Body of pancreas (tissue), 4 donors: ENCODE measurements around the gene TRAPPC2L. TPM values are rescaled to one million over a fixed set of nuclear protein-coding genes. Genes with fewer than 3 reads are reported as not detected.
A peak's percentile ranks its signal among the peaks of the same experiment; 100 is the strongest.

Experiments used
- ATAC-seq: fragments of 150-250 bp; one replicate; pipeline ENCODE4 v1.9.1; 2016
- DNase-seq, 4 donors: peaks; one replicate each; pipeline ENCODE4 v3.0.0-alpha.2; 2019
- H3K27ac ChIP-seq, 4 donors: fragments of 200-600 bp; sonication (generic); 1 replicate in 3 of 4; 2 replicates in 1 of 4; pipeline versions ENCODE4 v1.5.1 to v1.6.1; 2016 to 2019; ENCODE audit warnings: mild to moderate bottlenecking in 1 of 4, mixed read lengths in 1 of 4, moderate library complexity in 1 of 4
- H3K27me3 ChIP-seq, 2 donors: fragments of 200-600 bp; sonication (generic); one replicate each; pipeline ENCODE4 v1.6.0; 2016; ENCODE audit warnings: mild to moderate bottlenecking in 1 of 2
- H3K36me3 ChIP-seq, 2 donors: fragments of 200-600 bp; sonication (generic); replicated peaks in 1 of 2; 2 replicates each; pipeline ENCODE4 v1.5.1; 2016; ENCODE audit warnings: low read depth in 2 of 2; ENCODE audit not compliant: insufficient read depth in 1 of 2
- H3K4me1 ChIP-seq: fragments of 200-600 bp; sonication (generic); one replicate; pipeline ENCODE4 v1.6.0; 2016
- H3K4me3 ChIP-seq, 2 donors: fragments of 200-600 bp; sonication (generic); 1 replicate in 1 of 2; 2 replicates in 1 of 2; pipeline ENCODE4 v1.5.1; 2016 to 2019
- H3K9me3 ChIP-seq, 3 donors: fragments of 200-600 bp; sonication (generic); 1 replicate in 2 of 3; 2 replicates in 1 of 3; pipeline ENCODE4 v1.5.1; 2016
- POLR2A ChIP-seq, 3 donors: fragments of 450-650 bp; IDR thresholded peaks; one replicate each; pipeline ENCODE4 v1.6.1; 2016; ENCODE audit warnings: antibody characterized with exemption in 3 of 3, mild to moderate bottlenecking in 2 of 3
- WGBS, 2 donors: methylation state at CpG; one replicate each; pipeline ENCODE4 v1.1.5; 2017; 5-methylcytosine and 5-hydroxymethylcytosine counted together
- intact Hi-C: fragments of 100-400 bp; cut with DNase I; formaldehyde crosslinking; loops from one replicate; pipeline ENCODE4 v1.15.1; 2023
- total RNA-seq, 2 donors: library from RNA; depleted of rRNA; stranded (reverse); fragments of >200 nt; gene quantifications; one replicate each; pipeline ENCODE4 v1.1.0, GENCODE V29; 2016
- TF ChIP-seq, protein P1 (sequence below), 7 experiments: fragments of 450-650 bp in 4 of 7; fragments of 200-600 bp in 3 of 7; sonication (generic) in 3 of 7; IDR thresholded peaks; one replicate each; pipeline ENCODE4 v1.5.1; 2016 to 2019; ENCODE audit warnings: antibody characterized with exemption in 7 of 7

The TRAPPC2L gene
- total RNA-seq, 2 donors from 2014 or later: 7.6 to 35.5 TPM

DNA sequence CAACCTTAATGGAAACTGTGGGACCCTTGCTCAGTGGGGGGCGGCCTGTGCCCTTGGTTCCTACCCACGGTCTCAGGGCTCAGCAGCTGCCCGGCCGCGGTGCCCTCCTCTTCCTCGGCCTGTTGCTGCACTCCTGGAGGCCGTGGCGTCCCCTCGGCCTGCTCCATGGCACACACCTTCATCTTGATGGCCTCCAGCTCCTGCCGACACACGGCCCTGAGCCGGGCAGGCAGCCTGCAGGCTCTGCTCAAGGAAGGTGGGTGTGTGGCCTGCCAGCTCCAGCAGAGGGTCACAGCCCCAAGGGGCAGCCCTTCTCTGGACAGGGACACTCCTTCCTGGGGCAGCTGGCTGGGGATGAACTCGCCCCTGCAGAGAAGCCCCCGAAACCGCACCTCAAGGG is 8.8 kb downstream of the TRAPPC2L start:
- peaks cover under 1% of the 10 kb centered on the region for H3K4me1 ChIP-seq
- intact Hi-C loops: no loop called here
- no peaks in the 10 kb centered on the region for H3K9me3 ChIP-seq
- DNase-seq (no peak), ATAC-seq (no peak)
- H3K36me3 ChIP-seq: no peaks in the 10 kb centered on the region
- WGBS, 2 donors: 72 to 80% methylated on average over 1 to 4 of the region's 15 CpGs
- H3K27ac ChIP-seq: no peak overlapping the region
- H3K4me3 ChIP-seq: no peak overlapping the region
- no peaks in the 10 kb centered on the region for H3K27me3 ChIP-seq
- TF ChIP-seq, protein P1, sequence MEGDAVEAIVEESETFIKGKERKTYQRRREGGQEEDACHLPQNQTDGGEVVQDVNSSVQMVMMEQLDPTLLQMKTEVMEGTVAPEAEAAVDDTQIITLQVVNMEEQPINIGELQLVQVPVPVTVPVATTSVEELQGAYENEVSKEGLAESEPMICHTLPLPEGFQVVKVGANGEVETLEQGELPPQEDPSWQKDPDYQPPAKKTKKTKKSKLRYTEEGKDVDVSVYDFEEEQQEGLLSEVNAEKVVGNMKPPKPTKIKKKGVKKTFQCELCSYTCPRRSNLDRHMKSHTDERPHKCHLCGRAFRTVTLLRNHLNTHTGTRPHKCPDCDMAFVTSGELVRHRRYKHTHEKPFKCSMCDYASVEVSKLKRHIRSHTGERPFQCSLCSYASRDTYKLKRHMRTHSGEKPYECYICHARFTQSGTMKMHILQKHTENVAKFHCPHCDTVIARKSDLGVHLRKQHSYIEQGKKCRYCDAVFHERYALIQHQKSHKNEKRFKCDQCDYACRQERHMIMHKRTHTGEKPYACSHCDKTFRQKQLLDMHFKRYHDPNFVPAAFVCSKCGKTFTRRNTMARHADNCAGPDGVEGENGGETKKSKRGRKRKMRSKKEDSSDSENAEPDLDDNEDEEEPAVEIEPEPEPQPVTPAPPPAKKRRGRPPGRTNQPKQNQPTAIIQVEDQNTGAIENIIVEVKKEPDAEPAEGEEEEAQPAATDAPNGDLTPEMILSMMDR (IDR thresholded peaks at IDR 0.05): no peak
- TF ChIP-seq POLR2A (IDR thresholded peaks at IDR 0.05): no peak

DNA sequence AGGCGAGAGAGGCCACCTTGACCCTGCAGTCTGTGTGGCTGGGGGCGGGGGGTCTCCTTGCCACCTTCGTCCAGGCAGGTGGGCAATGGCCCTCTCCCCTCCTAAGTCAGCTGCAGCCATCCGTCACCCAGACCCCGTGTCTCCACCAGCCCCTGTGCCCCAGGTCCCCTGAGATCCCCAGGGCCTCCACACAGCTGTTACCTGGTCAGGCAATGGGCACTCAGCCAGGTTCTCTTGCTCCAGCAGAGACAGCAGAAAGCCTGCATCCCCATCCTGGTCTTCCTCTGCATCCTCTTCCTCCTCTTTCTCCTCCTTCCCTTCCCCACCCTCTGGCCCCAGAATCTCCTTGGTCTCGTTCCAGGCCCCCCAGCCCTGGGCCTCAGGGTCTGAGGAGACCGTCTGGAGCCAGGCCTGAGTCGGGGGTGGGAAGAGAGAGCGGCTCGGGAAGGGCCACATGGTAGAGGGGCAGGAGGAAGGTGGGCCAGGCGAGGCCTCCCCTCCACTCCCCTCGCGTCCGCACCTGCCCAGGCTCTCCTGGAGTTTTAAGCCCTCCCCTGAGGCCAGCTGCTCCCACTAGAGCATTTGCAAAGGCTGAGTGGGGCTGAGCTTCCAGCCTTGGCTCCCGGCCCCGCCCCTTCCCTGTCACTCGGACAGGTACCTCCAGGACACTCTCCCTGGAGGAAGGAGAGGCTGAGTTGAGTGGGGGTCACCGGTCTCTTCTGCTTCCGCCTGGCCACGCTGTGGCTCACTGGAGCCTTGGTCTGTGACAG is 9.4 kb downstream of the TRAPPC2L start, which contains the start of gene PABPN1L:
TSS of gene PABPN1L (minus strand) at position 510 of the 770 bp plus-strand sequence. CDS start at position 456, 54 bp downstream.
- TF ChIP-seq, protein P1 (IDR thresholded peaks at IDR 0.05): no peak
- TF ChIP-seq POLR2A (IDR thresholded peaks at IDR 0.05): no peak
- H3K36me3 ChIP-seq: no peaks in the 10 kb centered on the region

DNA sequence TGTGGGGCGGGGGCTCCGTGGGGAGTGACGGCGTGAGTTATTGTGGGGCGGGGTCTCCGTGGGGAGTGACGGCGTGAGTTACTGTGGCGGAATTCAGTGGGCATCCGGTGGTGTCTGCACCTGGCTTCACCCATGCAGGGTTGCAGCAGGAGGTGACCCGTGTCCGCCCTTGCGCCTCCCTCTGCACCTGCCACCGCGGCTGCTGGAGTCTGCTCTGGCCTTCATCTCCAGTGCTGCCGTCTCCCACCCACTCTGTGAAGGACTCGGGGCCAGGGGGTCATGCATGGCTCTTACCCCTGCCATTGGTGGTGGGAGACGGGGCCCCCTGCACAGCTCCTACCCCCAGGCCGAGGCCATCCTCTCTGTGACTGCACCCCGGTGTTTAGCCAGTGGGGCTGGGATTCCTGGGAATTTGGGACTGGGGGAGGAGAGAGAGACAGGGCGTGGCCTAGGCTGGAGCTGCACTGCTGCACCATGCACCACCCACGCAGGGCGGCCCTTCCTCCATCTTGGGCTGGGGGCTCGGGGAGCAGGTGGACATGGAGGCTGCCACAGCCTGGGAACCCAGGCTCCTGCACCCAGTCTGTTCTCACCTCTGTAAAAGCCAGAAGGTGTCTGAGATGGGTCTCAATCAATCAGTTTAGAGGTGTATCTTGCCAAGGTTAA is 10.8 kb downstream of the TRAPPC2L start:
- Histone ChIP-seq H3K27me3 (no peaks in the 10 kb centered on the region), H3K4me3 (no peak overlapping the region), H3K27ac (no peak overlapping the region), H3K4me1 (peaks cover 5% of the 10 kb centered on the region), H3K36me3 (no peaks in the 10 kb centered on the region), H3K9me3 (no peaks in the 10 kb centered on the region)
- WGBS, 2 donors: 70 to 80% methylated on average over 3 to 23 of the region's 24 CpGs
- DNase-seq (no peak), ATAC-seq (no peak)
- TF ChIP-seq, protein P1 (IDR thresholded peaks at IDR 0.05): no peak
- no peak for TF ChIP-seq POLR2A (IDR thresholded peaks at IDR 0.05)
- intact Hi-C loops: no loop called here

More for the DNA sequence above, 9.4 kb downstream of the TRAPPC2L start, which contains the start of gene PABPN1L:
- H3K9me3 ChIP-seq: no peaks in the 10 kb centered on the region
- intact Hi-C loops: no loop called here
- no peak for ATAC-seq
- no peak within 1 kb of the TSS for H3K27ac ChIP-seq
- peaks cover 5% of the 10 kb centered on the region for H3K4me1 ChIP-seq
- 50 to 67% methylated on average over 10 to 17 of the region's 20 CpGs for WGBS, 2 donors
- no peak within 1 kb of the TSS for H3K4me3 ChIP-seq
- DNase-seq: peak in 3 of 4 donors; percentile 22 to 57 (median 53)
- no peaks in the 10 kb centered on the region for H3K27me3 ChIP-seq

DNA sequence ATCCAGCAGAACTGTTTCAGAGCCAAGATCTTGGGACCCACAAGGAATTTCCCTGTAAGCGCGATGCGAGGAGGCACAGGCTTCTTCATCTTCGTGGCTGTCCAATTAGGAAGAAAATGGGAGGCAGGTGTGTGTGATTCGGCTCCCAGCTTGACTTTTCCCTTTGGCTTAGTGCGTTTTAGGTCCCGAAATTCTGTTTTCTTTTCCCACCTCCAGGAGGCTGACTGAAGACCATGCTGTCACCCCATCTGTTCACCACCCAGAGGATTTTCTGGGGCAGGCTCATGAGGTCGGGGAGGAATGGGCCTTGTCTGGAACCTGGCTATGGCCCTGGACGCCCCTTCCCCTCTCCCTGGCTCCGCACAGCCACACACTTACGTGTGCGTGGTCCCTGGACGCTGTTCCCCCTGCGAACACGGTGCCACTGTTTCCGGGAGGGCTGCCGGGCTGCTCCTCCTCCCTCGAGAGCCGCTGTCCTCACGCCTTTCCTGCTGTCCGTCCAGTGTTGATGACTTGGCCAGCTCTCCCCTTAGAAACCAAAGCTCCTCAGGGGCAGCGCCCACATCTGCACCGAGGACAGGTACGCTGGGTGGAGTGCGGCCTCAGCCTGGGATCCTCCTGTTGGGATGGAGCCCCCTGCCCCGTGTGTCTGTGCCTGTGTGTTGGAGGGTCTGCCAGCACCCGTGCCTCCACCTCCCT is 12.2 kb downstream of the TRAPPC2L start:
- TF ChIP-seq, protein P1 (IDR thresholded peaks at IDR 0.05): no peak
- no peak for TF ChIP-seq POLR2A (IDR thresholded peaks at IDR 0.05)
- Histone ChIP-seq H3K27ac (no peak overlapping the region), H3K27me3 (no peaks in the 10 kb centered on the region), H3K36me3 (no peaks in the 10 kb centered on the region), H3K9me3 (no peaks in the 10 kb centered on the region), H3K4me1 (peaks cover 5% of the 10 kb centered on the region), H3K4me3 (no peak overlapping the region)
- no peak for ATAC-seq
- intact Hi-C loops: no loop called here
- no peak for DNase-seq
- 80% methylated on average over 21 to 27 of the region's 27 CpGs for WGBS, 2 donors
